ENCODE data around the gene DBN1.
A peak's percentile ranks its signal among the peaks of the same experiment; 100 is the strongest.
"Not testable (repeated sequence)": the region's sequence is repeated elsewhere in the genome, so short reads cannot be mapped to it uniquely, and the experiment has no call there.

Gene DBN1

DNA sequence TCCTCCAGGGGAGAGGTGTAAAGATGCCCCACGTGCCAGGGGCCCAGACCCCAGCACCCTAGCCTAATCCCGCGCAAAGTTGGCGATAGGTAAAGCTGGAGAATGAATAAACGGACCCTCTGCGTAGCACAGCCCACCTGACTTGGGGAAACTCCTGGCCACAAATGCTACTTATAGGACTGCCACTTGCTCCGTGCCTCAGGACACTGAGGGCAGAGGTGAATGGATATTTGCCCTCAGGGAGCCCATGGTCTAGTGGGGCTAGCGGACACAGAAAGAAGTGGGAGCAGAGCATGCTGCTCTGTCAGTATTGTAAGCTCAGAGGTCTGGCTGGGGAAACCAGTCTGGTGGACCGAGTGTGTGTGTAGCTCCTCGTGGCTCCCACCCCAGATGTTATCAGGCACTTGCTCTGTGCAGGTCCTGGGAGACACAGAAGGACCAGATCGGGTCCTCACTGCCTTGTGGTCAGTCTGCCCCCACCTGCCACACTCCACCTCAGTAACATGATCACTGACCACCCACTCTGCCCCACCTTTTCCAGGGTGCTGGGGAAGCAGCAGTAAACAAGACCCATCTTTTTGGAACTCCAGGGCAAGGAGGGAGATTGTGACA, 46.1 kb downstream of the DBN1 start:
- no peak for DNase-seq

GRCh38 chr5:177426566-177427210, 46.7 kb downstream of the DBN1 start, which contains the start of gene GRK6:
Gene GRK6, plus strand, starts transcription at chr5:177426676. Its CDS starts 170 bp downstream, at chr5:177426846.
- no peak for DNase-seq

DNA sequence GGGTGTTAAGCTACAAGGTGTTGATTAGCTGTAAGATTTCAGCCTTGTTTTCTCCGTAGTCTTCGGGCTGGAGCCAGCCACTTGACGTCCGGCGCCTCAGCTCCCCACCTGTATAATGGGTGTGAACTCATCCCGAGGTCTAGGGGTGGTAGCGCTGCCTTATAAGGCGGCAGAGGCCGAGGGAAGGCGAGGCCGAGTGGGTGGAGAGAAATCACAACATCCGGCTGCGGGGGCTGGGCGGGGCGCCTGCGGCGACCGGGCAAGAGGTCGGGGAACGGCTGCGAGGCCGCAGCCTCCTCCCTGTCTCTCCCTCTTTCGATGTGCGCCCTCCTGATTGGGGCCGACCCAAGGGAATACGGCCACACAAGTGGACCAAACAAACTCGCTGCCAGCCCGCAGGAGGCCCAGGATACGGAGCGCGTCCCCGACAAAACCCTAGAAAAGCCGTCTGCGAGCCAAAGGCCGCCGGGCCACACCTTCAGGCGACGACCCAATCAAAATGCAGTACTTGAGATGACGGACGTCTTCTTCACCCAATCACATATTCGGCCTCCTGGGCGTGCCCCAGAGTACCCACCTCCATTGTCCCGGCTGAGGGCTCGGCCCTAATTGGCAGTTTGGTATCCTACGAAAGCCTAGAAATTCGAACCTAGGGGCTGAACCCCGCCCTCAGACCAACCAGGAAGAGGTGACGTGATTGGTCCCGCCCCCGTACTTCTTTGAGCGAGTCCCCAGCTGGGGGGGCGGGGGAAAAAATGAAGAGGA, 47.5 kb downstream of the DBN1 start:
- peak; percentile 100 for DNase-seq

GRCh38 chr5:177425196-177425800, 48.1 kb downstream of the DBN1 start:
- peak; percentile 84 for DNase-seq

- no peak for DNase-seq
Observed at GRCh38 chr5:177423671-177424070, 49.8 kb downstream of the DBN1 start.

DNA sequence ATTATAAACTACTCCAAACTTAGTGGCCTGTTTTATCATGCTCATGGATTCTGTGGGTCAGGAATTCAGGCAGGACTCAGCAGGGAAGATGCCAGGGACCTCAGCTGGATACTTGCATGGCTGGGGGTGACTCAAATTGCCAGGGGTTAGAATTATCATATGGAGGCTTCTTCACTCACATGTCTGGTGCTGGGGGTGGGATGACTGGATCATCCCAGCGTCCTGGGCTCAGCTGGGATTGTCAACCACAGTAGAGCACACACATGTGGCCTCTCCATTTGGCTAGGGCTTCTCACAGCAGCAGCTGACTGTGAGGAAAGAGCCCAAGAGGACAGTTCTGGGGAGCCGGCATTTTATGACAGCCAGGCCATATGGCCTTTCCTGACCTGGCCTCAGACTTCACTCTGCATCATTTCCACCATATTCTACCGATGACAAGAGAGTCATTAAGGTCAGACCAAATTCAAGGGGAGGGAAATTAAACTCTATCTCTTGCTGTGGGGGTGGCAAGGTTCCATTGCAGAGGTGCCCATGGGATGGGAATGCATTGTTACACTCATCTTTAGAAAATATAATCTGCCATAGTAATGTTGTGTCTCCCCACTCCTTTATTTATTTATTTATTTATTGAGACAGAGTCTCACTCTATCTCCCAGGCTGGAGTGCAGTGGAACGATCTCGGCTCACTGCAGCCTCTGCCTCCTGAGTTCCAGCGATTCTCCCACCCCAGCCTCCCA, 52.2 kb downstream of the DBN1 start:
- no peak for DNase-seq

GRCh38 chr5:177420472-177420871, 53.0 kb downstream of the DBN1 start:
- not testable (repeated sequence) for DNase-seq

DNA sequence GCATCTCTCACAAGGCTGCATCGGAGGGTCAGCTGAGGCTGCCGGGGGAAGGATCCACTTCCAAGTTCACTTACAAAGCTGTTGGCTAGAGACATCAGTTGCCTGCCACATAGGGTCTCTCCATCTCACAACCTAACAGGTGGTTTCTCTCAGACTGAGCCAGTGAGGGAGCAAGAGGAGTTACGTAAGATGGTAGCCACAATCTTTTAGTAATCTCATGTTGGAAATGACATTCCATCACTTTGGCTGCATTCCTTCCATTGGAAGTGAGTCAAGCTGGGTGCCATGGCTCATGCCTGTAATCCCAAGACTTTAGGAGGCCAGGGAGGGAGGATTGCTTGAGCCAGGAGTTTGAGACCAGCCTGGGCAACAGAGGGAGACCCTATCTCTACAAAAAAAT, 54.4 kb downstream of the DBN1 start:
- no peak for DNase-seq

- DNase-seq = not testable (repeated sequence)
Observed at GRCh38 chr5:177417081-177417480, 56.4 kb downstream of the DBN1 start.

DNA sequence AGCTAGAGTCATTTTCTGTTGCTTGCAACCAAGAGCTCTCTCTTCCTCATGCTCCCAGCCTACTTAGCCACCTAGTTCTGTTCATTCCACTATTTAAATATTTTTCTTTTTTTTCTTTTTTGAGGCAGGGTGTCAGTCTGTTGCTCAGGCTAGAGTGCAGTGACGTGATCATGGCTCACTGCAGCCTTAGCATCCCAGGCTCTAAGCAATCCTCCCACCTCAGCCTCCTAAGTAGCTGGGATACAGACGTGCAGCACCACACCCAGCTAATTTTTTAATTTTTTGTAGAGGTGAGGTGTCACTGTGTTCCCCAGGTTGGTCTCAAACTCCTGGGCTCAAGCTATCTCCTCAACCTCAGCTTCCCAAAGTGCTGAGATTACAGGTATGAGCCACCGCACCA, 59.0 kb downstream of the DBN1 start:
- DNase-seq = no peak

DNA sequence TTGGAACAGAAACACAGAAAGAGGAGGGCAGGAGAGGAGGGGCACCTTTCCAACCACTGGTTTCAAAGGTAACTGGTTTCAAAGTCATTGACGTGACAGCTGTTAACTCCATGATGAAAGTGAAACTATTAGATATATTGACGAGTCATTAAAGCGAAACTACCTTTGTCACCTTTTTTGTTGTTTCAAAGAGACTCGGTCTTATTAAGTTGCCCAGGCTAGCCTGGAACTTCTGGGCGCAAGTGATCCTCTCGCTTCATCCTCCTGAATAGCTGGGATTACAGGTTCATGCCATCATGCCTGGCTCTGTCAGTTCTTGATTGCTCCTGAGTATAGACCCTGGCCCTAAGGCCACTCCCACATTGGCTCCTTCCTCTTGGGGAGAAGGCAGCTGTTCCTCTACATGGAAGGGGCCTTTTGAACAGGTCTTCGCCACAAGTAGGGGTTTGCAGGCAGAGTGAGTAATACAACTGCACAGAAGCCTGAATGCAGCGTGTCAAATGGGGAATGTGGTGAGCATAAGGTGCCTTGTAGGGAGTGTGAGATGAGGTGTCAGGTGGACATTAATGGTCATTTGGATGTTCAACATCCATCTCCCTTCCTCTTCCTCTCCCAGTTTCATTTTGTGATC, 60.7 kb downstream of the DBN1 start:
- DNase-seq = no peak

GRCh38 chr5:177410575-177410974, 62.9 kb downstream of the DBN1 start:
- DNase-seq = no peak

GRCh38 chr5:177409043-177409801, 64.2 kb downstream of the DBN1 start, which contains the start of gene F12:
Gene F12, minus strand, starts transcription at chr5:177409564. Its CDS starts 37 bp downstream, at chr5:177409527.
- DNase-seq = no peak

Data from NCI-H2029 (cell line).